IPS-NIHi7 (cell line): ENCODE measurements around the gene CYP2S1.

Source experiments
- DNase-seq: peaks from one replicate; pipeline ENCODE4 v3.0.0; 2012; ENCODE audit warnings: mixed read lengths; ENCODE audit errors: extremely low spot score

Gene CYP2S1

GRCh38 chr19:41194157-41194552, 1.1 kb downstream of the CYP2S1 start:
- DNase-seq, result no peak

GRCh38 chr19:41195675-41196497, 2.9 kb downstream of the CYP2S1 start:
- DNase-seq, result no peak

- DNase-seq, result no peak
Measured at GRCh38 chr19:41198559-41198958, 5.5 kb downstream of the CYP2S1 start.

- no peak for DNase-seq
Measured at GRCh38 chr19:41203371-41203770, 10.4 kb downstream of the CYP2S1 start.

DNA sequence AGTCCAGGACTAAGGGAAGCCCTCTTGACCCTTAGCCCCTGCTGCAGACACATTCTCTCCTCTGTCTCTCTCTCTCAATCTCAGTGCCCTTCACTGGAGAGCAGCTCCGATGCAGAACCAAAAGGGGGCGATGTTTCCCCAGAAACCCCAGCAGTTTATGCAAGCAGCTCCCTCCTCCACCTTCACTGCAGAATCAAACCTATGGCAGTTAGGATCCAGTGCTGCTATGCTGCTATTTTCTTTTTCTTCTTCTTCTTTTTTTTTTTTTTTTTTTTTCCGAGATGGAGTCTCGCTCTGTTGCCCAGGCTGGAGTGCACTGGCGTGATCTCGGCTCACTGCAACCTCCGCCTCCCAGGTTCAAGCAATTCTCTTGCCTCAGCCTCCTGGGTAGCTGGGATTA, 11.3 kb downstream of the CYP2S1 start:
- DNase-seq, result peak; percentile 81

GRCh38 chr19:41205995-41206394, 13.0 kb downstream of the CYP2S1 start:
- DNase-seq, result no peak

DNA sequence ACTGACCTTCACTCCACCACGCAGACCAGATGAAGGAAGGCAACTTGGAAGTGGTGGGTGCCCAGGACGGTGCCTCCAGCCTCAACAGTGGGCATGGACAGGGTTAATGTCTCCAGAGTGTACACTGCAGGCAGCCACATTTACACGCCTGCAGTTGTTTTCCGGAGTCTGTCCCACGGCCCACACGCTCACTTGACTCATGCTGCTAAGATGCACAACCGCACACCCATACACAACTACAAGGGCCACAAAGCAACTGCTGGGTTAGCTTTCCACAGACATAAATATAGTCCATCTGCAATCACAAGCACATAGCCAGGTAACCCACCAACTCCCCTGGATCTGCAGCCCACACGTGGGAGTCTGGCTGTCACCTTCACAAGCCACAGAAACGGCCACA, 13.4 kb downstream of the CYP2S1 start:
- DNase-seq, result no peak

DNA sequence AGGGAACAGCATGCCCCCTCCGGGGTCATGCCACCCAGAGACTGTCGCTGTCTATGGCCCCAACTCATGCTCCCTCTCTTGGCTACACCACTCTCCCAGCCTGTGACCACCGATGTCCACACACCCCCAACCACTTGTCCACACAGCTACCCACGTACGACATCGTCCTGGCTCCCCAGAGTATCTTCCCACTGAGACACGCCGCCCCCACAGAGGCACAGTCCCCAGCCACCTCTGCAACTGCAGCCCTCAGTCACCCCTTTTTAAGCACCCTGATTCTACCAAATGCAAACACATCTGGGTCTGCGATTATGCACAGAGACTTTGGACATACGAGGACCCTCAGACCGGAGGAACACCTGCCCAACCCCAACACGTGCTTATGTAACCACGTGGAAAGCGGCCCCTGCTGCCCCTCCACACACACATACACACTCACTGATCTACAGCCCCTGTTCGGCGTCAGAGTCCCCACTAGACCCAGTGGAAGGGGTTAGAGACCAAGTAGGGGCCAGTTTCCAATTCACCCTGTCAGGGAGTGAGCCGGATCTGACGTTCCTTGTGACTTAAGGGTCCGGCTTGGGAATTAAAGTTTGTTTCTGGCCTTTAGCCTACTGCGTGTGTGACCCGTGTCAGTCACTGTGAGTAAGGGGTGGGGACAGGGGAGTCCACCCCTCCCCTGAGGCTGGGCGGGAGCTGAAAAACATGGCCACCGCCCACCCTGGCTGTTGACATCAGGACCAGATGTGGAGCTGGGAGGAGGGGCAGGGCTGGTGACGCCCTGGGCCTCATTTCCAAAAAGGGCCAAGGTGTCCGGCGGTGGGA, 14.1 kb downstream of the CYP2S1 start:
- no peak for DNase-seq

DNA sequence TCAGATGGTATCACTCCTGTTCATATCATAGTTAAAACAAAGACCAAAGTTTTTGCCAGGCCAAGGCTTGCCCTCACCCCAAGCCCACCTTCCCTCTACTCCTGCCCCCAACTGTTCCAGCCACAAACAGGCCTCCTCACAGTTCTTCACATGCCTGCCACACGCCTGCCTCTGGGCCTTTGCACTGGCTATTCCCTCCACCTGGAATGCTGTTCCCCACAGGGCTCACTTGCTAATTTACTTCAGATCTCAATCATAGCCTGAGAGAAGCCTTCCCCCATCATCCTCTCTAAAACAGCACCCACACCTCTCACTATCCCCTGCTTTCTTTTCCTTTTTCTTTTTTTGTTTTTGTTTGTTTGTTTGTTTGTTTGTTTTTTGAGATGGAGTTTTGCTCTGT, 21.1 kb downstream of the CYP2S1 start:
- DNase-seq, result no peak

- no peak for DNase-seq
Measured at GRCh38 chr19:41217741-41218140, 24.7 kb downstream of the CYP2S1 start.

- no peak for DNase-seq
Measured at GRCh38 chr19:41218249-41218614, 25.2 kb downstream of the CYP2S1 start.

GRCh38 chr19:41218615-41219507, 25.8 kb downstream of the CYP2S1 start, which contains the start of gene AXL:
Gene AXL (plus strand): TSS chr19:41219223. CDS start chr19:41219393, 170 bp downstream.
- DNase-seq, result peak; percentile 91

DNA sequence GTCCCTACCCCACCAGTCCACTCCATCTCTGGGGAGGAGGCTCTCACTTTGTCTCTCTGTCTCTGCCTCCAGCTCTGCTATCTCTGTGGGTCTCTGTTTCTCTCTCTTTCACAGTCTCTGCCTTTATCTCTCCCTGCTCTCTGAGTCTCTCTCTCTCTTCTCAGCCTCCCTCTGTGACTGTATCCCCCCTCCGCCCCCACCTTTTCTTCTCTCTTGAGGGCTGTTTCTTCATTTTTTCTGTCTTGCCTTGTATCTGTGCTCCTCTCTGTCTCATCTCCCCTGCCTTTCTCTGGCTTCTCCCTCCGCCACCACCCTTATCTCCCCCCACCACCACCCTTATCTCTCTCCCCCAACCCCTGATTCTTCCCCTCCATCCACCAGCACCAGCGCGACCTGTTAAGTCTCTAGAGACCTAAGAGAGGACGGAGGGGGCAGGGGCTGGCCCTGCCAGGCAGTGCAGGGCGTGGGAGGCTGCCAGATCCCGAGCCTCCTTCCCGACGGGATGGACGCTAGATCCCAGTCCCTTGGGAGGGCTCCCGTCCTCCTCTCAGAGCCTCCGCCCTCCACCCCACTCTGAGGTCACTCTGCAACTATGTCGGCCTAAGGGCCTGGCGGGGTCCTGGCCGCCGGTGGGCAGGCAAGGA, 27.0 kb downstream of the CYP2S1 start:
- no peak for DNase-seq

DNA sequence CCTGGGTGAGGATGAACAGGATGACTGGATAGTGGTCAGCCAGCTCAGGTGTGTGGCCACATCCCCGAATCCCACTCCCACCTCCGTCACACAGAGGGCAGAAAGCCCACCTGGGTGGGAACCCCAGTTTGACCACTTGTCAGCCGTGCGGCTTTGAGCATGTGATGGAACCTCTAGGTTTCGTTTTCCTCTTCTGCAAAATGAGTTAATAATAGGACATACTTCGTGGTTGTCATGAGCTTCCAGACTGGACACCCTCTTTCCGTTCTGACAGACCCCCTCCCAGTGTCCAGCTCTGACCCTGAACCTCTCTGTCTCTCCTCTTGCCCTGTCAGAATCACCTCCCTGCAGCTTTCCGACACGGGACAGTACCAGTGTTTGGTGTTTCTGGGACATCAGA, 27.8 kb downstream of the CYP2S1 start:
- no peak for DNase-seq

GRCh38 chr19:41221514-41222205, 28.6 kb downstream of the CYP2S1 start:
- no peak for DNase-seq

DNA sequence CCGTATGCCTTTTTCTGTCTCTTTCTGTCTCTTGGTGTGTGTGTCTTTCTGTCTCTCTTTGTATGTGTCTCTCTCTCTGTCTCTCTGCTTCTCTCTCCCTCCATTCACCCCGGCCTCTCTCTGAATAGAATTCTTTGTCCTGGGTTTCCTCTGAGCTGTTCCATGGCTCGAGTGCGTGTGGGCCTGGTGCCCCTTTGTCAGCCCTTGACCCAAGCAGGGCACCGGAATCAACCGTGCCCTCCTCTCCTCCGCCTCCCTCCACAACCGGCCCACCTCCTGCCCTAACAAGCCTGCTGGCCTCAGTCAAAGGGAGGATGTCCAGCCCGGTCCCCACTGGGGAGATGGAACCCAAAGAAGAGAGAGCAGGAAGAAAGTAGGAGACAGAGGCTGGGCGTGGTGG, 29.2 kb downstream of the CYP2S1 start:
- DNase-seq, result no peak

GRCh38 chr19:41223431-41224234, 30.6 kb downstream of the CYP2S1 start:
- DNase-seq, result peak; percentile 78

- no peak for DNase-seq
Measured at GRCh38 chr19:41224632-41225031, 31.6 kb downstream of the CYP2S1 start.

GRCh38 chr19:41225238-41226052, 32.4 kb downstream of the CYP2S1 start:
- DNase-seq, result peak; percentile 66
